Measurements from ENCODE around the gene CNTN4. TPM values are rescaled to one million over a fixed set of nuclear protein-coding genes. Genes with fewer than 3 reads are reported as not detected.

CNTN4 gene
- total RNA-seq, 1 experiment from 2014 or later, result 1.6 TPM

DNA sequence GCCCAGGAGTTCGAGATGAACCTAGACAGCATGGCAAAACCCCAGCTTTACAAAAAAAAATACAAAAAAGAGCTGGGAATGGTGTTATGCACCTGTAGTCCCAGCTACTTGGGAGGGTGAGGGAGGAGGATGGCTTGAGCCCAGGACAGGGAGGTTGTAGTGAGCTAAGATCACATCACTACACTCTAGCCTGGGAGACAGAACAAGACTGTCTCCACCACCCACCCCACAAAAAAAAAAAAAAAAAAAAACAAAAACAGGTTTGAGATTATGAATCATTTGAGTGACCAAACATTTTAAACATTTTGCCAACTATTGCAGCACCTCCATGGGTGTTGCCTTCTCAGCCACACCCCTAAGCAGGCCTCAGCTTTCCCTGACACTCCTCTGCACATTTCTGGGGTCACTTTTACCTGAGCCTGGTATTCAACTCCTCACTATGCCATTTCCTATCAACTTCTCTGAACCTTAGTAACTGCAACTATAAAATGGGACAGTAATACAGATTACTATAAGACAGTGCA lies 969.8 kb downstream of the CNTN4 start:
- Histone ChIP-seq H3K4me2 (ENCODE audit: insufficient read depth, insufficient read length, low read length) (no peak overlapping the region), H4K91ac (ENCODE audit: insufficient read length, low read depth, low read length) (no peak overlapping the region), H2BK120ac (ENCODE audit: low read depth, low read length, poor library complexity, severe bottlenecking) (no peak overlapping the region), H4K20me1 (ENCODE audit: control insufficient read depth, insufficient read depth, insufficient read length) (no peaks in the 10 kb centered on the region), H2BK20ac (ENCODE audit: low read depth, low read length, poor library complexity, severe bottlenecking) (no peak overlapping the region), H4K5ac (ENCODE audit: insufficient read length, low read depth, low read length) (no peak overlapping the region), H3T11ph (ENCODE audit: low read length) (no peak overlapping the region), H3K9me3 (ENCODE audit: control insufficient read depth, low read depth, low read length) (no peaks in the 10 kb centered on the region), H2BK5ac (ENCODE audit: insufficient read length, low read length) (no peak overlapping the region), H3K27me3 (ENCODE audit: insufficient read depth, low read length) (no peaks in the 10 kb centered on the region), H2AFZ (ENCODE audit: low read length) (no peak overlapping the region), H4K8ac (replicated peaks; ENCODE audit: insufficient read length, low read depth, low read length) (no peak overlapping the region), H3K23me2 (ENCODE audit: insufficient read length, low read depth, low read length, poor library complexity, severe bottlenecking) (no peaks in the 10 kb centered on the region), H2BK12ac (ENCODE audit: insufficient read length, low read depth, low read length) (no peak overlapping the region), H3K79me1 (ENCODE audit: insufficient read depth, low read depth, low read length, poor library complexity, severe bottlenecking) (no peaks in the 10 kb centered on the region), H3K23ac (ENCODE audit: insufficient read length, low read depth, low read length) (no peak overlapping the region), H2AK5ac (ENCODE audit: insufficient read length, low read length) (no peak overlapping the region), H3K14ac (ENCODE audit: insufficient read depth, low read length) (no peak overlapping the region), H3K18ac (ENCODE audit: insufficient read length, low read depth, low read length) (no peak overlapping the region), H3K4me1 (ENCODE audit: insufficient read depth, low read length) (peaks cover 2% of the 10 kb centered on the region; the same call in 1 of the 2 replicates), H2BK15ac (ENCODE audit: low read depth, low read length) (no peak overlapping the region), H3K79me2 (ENCODE audit: insufficient read depth, low read length) (no peaks in the 10 kb centered on the region), H3K56ac (ENCODE audit: insufficient read length, low read depth, low read length) (no peak overlapping the region), H3K9ac (ENCODE audit: extremely low read depth, insufficient read length, low read length) (no peak overlapping the region), H3K4ac (ENCODE audit: low read depth, low read length) (no peak overlapping the region), H3K27ac (ENCODE audit: insufficient read length, low read depth, low read length) (no peak overlapping the region)
- Mint-ChIP-seq H3K9me3 (no peaks in the 10 kb centered on the region), H3K4me1 (peaks cover 0 to under 1% of the 10 kb centered on the region in 2 experiments; a peak in 1 of 4 replicates), H3K27ac (no peak overlapping the region; a peak in 1 of 7 replicates), H3K27me3 (ENCODE audit: low read depth) (no peaks in the 10 kb centered on the region; the same call in 1 of the 2 replicates), H3K4me3 (no peak overlapping the region), H3K36me3 (ENCODE audit: insufficient read depth in 1 of 3, low read depth in 3 of 3) (no peaks in the 10 kb centered on the region)
- no peak for DNase-seq
- TF ChIP-seq, protein P1, sequence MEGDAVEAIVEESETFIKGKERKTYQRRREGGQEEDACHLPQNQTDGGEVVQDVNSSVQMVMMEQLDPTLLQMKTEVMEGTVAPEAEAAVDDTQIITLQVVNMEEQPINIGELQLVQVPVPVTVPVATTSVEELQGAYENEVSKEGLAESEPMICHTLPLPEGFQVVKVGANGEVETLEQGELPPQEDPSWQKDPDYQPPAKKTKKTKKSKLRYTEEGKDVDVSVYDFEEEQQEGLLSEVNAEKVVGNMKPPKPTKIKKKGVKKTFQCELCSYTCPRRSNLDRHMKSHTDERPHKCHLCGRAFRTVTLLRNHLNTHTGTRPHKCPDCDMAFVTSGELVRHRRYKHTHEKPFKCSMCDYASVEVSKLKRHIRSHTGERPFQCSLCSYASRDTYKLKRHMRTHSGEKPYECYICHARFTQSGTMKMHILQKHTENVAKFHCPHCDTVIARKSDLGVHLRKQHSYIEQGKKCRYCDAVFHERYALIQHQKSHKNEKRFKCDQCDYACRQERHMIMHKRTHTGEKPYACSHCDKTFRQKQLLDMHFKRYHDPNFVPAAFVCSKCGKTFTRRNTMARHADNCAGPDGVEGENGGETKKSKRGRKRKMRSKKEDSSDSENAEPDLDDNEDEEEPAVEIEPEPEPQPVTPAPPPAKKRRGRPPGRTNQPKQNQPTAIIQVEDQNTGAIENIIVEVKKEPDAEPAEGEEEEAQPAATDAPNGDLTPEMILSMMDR (conservative IDR thresholded peaks at IDR 0.05), result no peak
- no CpG with 5 or more reads among the region's 1 CpG for WGBS (ENCODE audit: extremely low coverage, insufficient read length, low lambda C conversion rate)

All from H9 (cell line).